ENCODE data around the gene MLH3. TPM values are rescaled to one million over a fixed set of nuclear protein-coding genes. Genes with fewer than 3 reads are reported as not detected.

MLH3 gene
- total and polyA plus RNA-seq, 10 of the 15 experiments (the other 5 are each of a cell fraction or from before 2014, with no cell fraction given), result 12.6 to 31.2 (median 19.6) TPM

- TF ChIP-seq ZNF592 (IDR thresholded peaks at IDR 0.05) (no peak), SREBF2 (IDR thresholded peaks at IDR 0.05; ENCODE audit: low read length) (no peak), JUNB (IDR thresholded peaks at IDR 0.05) (no peak), ZNF217 (IDR thresholded peaks at IDR 0.05) (no peak), ZZZ3 (IDR thresholded peaks at IDR 0.05; ENCODE audit: control insufficient read depth, insufficient read length, low read depth) (no peak), ATF2 (IDR thresholded peaks at IDR 0.05; ENCODE audit: low read length) (no peak)
These were observed 66.3 kb downstream of the MLH3 start (continued) for GRCh38 chr14:74985028-74985310.

- Histone ChIP-seq H3K36me3 (ENCODE audit: control insufficient read depth in 2 of 2, insufficient read depth in 2 of 2, low read length in 1 of 2) (no peaks in the 10 kb centered on the region), H2AFZ (ENCODE audit: control insufficient read depth, low read depth, low read length) (no peak overlapping the region), H4K20me1 (ENCODE audit: control insufficient read depth, insufficient read depth) (no peaks in the 10 kb centered on the region), H3K4me1 (ENCODE audit: control insufficient read depth, insufficient read depth, low read length) (peaks cover 5% of the 10 kb centered on the region; the same call in 1 of the 2 replicates), H3K9ac (ENCODE audit: control insufficient read depth, insufficient read depth, low read length) (no peak overlapping the region), H3K27ac (ENCODE audit: control insufficient read depth, insufficient read depth) (no peak overlapping the region), H3K9me3 (replicated peaks; ENCODE audit: control insufficient read depth, insufficient read depth, low read length) (no peaks in the 10 kb centered on the region), H3K27me3 (replicated peaks in 1 of 2; ENCODE audit: control insufficient read depth in 2 of 2, insufficient read depth in 2 of 2, low read length in 1 of 2) (no peaks in the 10 kb centered on the region), H3K79me2 (ENCODE audit: control insufficient read depth, insufficient read depth, low read length) (no peaks in the 10 kb centered on the region), H3K4me2 (ENCODE audit: control insufficient read depth, insufficient read depth) (no peak overlapping the region), H3K4me3 (no peak overlapping the region)
- ChIA-PET RAD21 (ENCODE audit: unreplicated experiment) (no interaction called here), SMC1A (ENCODE audit: uncharacterized antibody, unreplicated experiment) (no interaction called here), POLR2A (interaction anchor here (0.6 kb wide), 1 partner anchor 272 kb away, joined by 4 read pairs; no protein-coding TSS in a partner anchor), CTCF (interaction anchor here (1.6 kb wide), 1 partner anchor 40 kb away, joined by 3 read pairs; no protein-coding TSS in a partner anchor)
- no peak for TF ChIP-seq ZBTB4 (CRISPR knock-in tag; IDR thresholded peaks at IDR 0.05)
- no peak for DNase-seq (ENCODE audit: low read depth, low spot score)
- no peak for FAIRE-seq
- in situ Hi-C loops (cut with MboI) (no loop called here), intact Hi-C loops (cut with micrococcal nuclease; ENCODE audit: unreplicated experiment) (no loop called here)
- 62% methylated on average over 14 of the region's 16 CpGs for WGBS (ENCODE audit: insufficient coverage, insufficient replicate concordance, low lambda C conversion rate, missing lambda C conversion rate)
- ATAC-seq, result no peak
- BruUV-seq (replicated peaks), result no TSS peak
These were observed 66.8 kb downstream of the MLH3 start for GRCh38 chr14:74984236-74985027.
